ENCODE data around the gene DTX3L.

DNA sequence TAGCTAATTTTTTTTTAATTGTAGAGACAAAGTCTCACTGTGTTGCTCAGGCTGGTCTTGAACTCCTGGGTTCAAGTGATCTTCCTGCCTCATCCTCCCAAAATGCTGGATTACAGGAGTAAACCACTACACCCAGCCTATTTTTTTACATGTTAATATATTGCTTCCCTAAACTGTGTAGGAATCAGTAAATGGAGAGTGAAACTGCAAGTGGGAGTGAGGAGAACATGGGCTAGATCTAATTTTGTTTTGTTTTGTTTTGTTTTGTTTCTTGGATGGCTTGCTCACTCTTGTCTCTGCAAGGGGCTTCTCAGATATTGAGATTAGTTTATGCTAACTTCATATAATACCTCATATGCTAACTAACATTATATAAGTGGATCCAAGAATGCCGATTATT lies 44.8 kb downstream of the DTX3L start:
- TF ChIP-seq, protein P1, sequence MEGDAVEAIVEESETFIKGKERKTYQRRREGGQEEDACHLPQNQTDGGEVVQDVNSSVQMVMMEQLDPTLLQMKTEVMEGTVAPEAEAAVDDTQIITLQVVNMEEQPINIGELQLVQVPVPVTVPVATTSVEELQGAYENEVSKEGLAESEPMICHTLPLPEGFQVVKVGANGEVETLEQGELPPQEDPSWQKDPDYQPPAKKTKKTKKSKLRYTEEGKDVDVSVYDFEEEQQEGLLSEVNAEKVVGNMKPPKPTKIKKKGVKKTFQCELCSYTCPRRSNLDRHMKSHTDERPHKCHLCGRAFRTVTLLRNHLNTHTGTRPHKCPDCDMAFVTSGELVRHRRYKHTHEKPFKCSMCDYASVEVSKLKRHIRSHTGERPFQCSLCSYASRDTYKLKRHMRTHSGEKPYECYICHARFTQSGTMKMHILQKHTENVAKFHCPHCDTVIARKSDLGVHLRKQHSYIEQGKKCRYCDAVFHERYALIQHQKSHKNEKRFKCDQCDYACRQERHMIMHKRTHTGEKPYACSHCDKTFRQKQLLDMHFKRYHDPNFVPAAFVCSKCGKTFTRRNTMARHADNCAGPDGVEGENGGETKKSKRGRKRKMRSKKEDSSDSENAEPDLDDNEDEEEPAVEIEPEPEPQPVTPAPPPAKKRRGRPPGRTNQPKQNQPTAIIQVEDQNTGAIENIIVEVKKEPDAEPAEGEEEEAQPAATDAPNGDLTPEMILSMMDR (conservative IDR thresholded peaks at IDR 0.05; ENCODE audit: low read length) = no peak
- no peak for TF ChIP-seq EZH2phosphoT487 (IDR thresholded peaks at IDR 0.05; ENCODE audit: borderline replicate concordance)
